HG02759 (cell line): ENCODE data around the gene TMED3.

Experiments
- ATAC-seq: cut with Tn5 transposase; IDR thresholded peaks from one replicate; pipeline ENCODE4 v1.9.1; 2021; ENCODE audit warnings: mild to moderate bottlenecking, moderate library complexity; ENCODE audit not compliant: unreplicated experiment

TMED3 gene

GRCh38 chr15:79310985-79311900 lies at the start of gene TMED3:
TSS of gene TMED3 (plus strand) at chr15:79311112. CDS start at chr15:79311250, 138 bp downstream.
- ATAC-seq, result peak; percentile 93

- ATAC-seq, result no peak
Observed at GRCh38 chr15:79261836-79262235, 49.1 kb upstream of the TMED3 start.

- no peak for ATAC-seq
Observed at GRCh38 chr15:79265167-79265566, 45.7 kb upstream of the TMED3 start.

- ATAC-seq, result no peak
Observed at GRCh38 chr15:79265987-79266579, 44.8 kb upstream of the TMED3 start.

- ATAC-seq, result no peak
Observed at GRCh38 chr15:79282371-79283251, 28.3 kb upstream of the TMED3 start, which contains the start of gene ANKRD34C. TSS of gene ANKRD34C (plus strand) at chr15:79282722. CDS start at chr15:79293285, 10,563 bp downstream.

GRCh38 chr15:79283252-79284048 lies 27.5 kb upstream of the TMED3 start:
- ATAC-seq, result no peak

- ATAC-seq, result no peak
Observed at GRCh38 chr15:79290642-79291275, 20.2 kb upstream of the TMED3 start.

- no peak for ATAC-seq
Observed at GRCh38 chr15:79292011-79292410, 18.9 kb upstream of the TMED3 start.

- no peak for ATAC-seq
Observed at GRCh38 chr15:79294075-79294474, 16.8 kb upstream of the TMED3 start.

- ATAC-seq, result no peak
Observed at GRCh38 chr15:79296583-79296982, 14.3 kb upstream of the TMED3 start.

- no peak for ATAC-seq
Observed at GRCh38 chr15:79299126-79299840, 11.6 kb upstream of the TMED3 start.

- ATAC-seq, result no peak
Observed at GRCh38 chr15:79299841-79300235, 11.1 kb upstream of the TMED3 start.

- ATAC-seq, result no peak
Observed at GRCh38 chr15:79307251-79307650, 3.7 kb upstream of the TMED3 start.

- ATAC-seq, result no peak
Observed at GRCh38 chr15:79308874-79309273, 2.0 kb upstream of the TMED3 start.

GRCh38 chr15:79310612-79310984 lies 314 bp upstream of the TMED3 start:
- ATAC-seq, result peak; percentile 41

- ATAC-seq, result no peak
Observed at GRCh38 chr15:79311901-79312553, 1.1 kb downstream of the TMED3 start.

GRCh38 chr15:79314186-79314585 lies 3.3 kb downstream of the TMED3 start:
- ATAC-seq, result no peak

- ATAC-seq, result no peak
Observed at GRCh38 chr15:79314811-79315210, 3.9 kb downstream of the TMED3 start.
